Coronary artery (tissue), 2 donors: Measurements from ENCODE around the gene PER1.

ENCODE experiments used
- DNase-seq: peaks from one replicate; pipeline ENCODE4 v3.0.0-alpha.2; 2017; ENCODE audit warnings: low spot score
- H3K27ac ChIP-seq, 2 donors: fragments of 200-600 bp; sonication (generic); one replicate each; pipeline ENCODE4 v1.5.1; 2016 to 2019
- H3K4me3 ChIP-seq: fragments of 200-600 bp; sonication (generic); 2 replicates; pipeline ENCODE4 v1.5.1; 2016; ENCODE audit warnings: mild to moderate bottlenecking, moderate library complexity
- CTCF ChIP-seq: fragments of 200-600 bp; sonication (generic); IDR thresholded peaks from one replicate; pipeline ENCODE4 v1.5.1; 2019; ENCODE audit warnings: antibody characterized with exemption

PER1 gene

GRCh38 chr17:8125947-8126490, 26.2 kb downstream of the PER1 start:
- Histone ChIP-seq H3K27ac (peak overlapping the region; percentile 36 to 78), H3K4me3 (peak overlapping the region; percentile 92)
- no peak for DNase-seq
- TF ChIP-seq CTCF = no peak

GRCh38 chr17:8125154-8125946, 26.9 kb downstream of the PER1 start:
- peak; percentile 89 for DNase-seq
- TF ChIP-seq CTCF = no peak
- H3K4me3 ChIP-seq = peak overlapping the region; percentile 92
- peak overlapping the region; percentile 36 to 66 for H3K27ac ChIP-seq

GRCh38 chr17:8124350-8125153, 27.7 kb downstream of the PER1 start:
- DNase-seq = no peak
- no peak for TF ChIP-seq CTCF
- Histone ChIP-seq H3K27ac (no peak overlapping the region), H3K4me3 (peak overlapping the region; percentile 92)

- H3K4me3 ChIP-seq = peak within 1 kb of the TSS; percentile 92
- TF ChIP-seq CTCF = no peak
- no peak for DNase-seq
- H3K27ac ChIP-seq = peak within 1 kb of the TSS in 1 of 2 donors; percentile 76
Measured at GRCh38 chr17:8123695-8124349, 28.4 kb downstream of the PER1 start, which contains the start of gene HES7. Gene HES7 (minus strand): TSS chr17:8124106. CDS start chr17:8124084, 22 bp downstream.

- TF ChIP-seq CTCF = no peak
- peak; percentile 79 for DNase-seq
- H3K27ac ChIP-seq = peak overlapping the region in 1 of 2 donors; percentile 76
- peak overlapping the region; percentile 92 for H3K4me3 ChIP-seq
Measured at GRCh38 chr17:8122924-8123694, 29.1 kb downstream of the PER1 start.

GRCh38 chr17:8122422-8122923, 29.7 kb downstream of the PER1 start:
- no peak for DNase-seq
- H3K27ac ChIP-seq = peak overlapping the region; percentile 37 to 76
- peak overlapping the region; percentile 92 for H3K4me3 ChIP-seq
- TF ChIP-seq CTCF = no peak
